ENCODE data around the gene THG1L. TPM values are rescaled to one million over a fixed set of nuclear protein-coding genes. Genes with fewer than 3 reads are reported as not detected.

Gene THG1L
- total RNA-seq, 3 donors from 2014 or later, result 12.3 to 15.1 (median 13.5) TPM

- no peak overlapping the region for H3K27ac ChIP-seq
- TF ChIP-seq POLR2A (IDR thresholded peaks at IDR 0.05) (no peak), CTCF (IDR thresholded peaks at IDR 0.05) (no peak), POLR2AphosphoS5 (IDR thresholded peaks at IDR 0.05) (no peak)
- H3K4me1 ChIP-seq, result no peaks in the 10 kb centered on the region
- H3K9me3 ChIP-seq, result no peaks in the 10 kb centered on the region
- intact Hi-C loops (cut with DNase I; ENCODE audit: low total_unique reads), result no loop called here
- no peaks in the 10 kb centered on the region for H3K36me3 ChIP-seq
- no peak overlapping the region for H3K4me3 ChIP-seq
- no peaks in the 10 kb centered on the region for H3K27me3 ChIP-seq
- DNase-seq (ENCODE audit: low spot score in 2 of 2), result no peak
These were observed 8.4 kb downstream of the THG1L start for GRCh38 chr5:157739388-157740228.

GRCh38 chr5:157740229-157740610 is 9.0 kb downstream of the THG1L start:
- Histone ChIP-seq H3K4me1 (no peaks in the 10 kb centered on the region), H3K36me3 (no peaks in the 10 kb centered on the region), H3K9me3 (no peaks in the 10 kb centered on the region), H3K4me3 (no peak overlapping the region), H3K27ac (no peak overlapping the region), H3K27me3 (no peaks in the 10 kb centered on the region)
- TF ChIP-seq POLR2A (IDR thresholded peaks at IDR 0.05), result no peak
- peak in 1 of 3 donors; percentile 8 for TF ChIP-seq CTCF (IDR thresholded peaks at IDR 0.05)
- intact Hi-C loops (cut with DNase I; ENCODE audit: low total_unique reads), result no loop called here
- no peak for DNase-seq (ENCODE audit: low spot score in 2 of 2)

GRCh38 chr5:157741131-157741530 is 9.9 kb downstream of the THG1L start:
- no peaks in the 10 kb centered on the region for H3K4me1 ChIP-seq
- H3K27me3 ChIP-seq, result no peaks in the 10 kb centered on the region
- no peaks in the 10 kb centered on the region for H3K36me3 ChIP-seq
- H3K9me3 ChIP-seq, result no peaks in the 10 kb centered on the region
- H3K4me3 ChIP-seq, result no peak overlapping the region
- no peak for TF ChIP-seq CTCF (IDR thresholded peaks at IDR 0.05)
- no peak for TF ChIP-seq POLR2A (IDR thresholded peaks at IDR 0.05)
- no peak for TF ChIP-seq POLR2AphosphoS5 (IDR thresholded peaks at IDR 0.05)
- no peak overlapping the region for H3K27ac ChIP-seq
- intact Hi-C loops (cut with DNase I; ENCODE audit: low total_unique reads), result no loop called here
- no peak for DNase-seq (ENCODE audit: low spot score in 2 of 2)

- Histone ChIP-seq H3K4me3 (peak within 1 kb of the TSS; percentile 82 to 92 (median 83)), H3K27me3 (no peaks in the 10 kb centered on the region), H3K9me3 (no peaks in the 10 kb centered on the region), H3K27ac (peak within 1 kb of the TSS; percentile 59 to 65), H3K4me1 (no peaks in the 10 kb centered on the region), H3K36me3 (no peaks in the 10 kb centered on the region)
- intact Hi-C loops (cut with DNase I; ENCODE audit: low total_unique reads), result no loop called here
- peak; percentile 81 to 83 for DNase-seq (ENCODE audit: low spot score in 2 of 2)
- TF ChIP-seq CTCF (IDR thresholded peaks at IDR 0.05) (peak; percentile 84 to 98 (median 89)), POLR2AphosphoS5 (IDR thresholded peaks at IDR 0.05) (peak in 1 of 3 donors; percentile 8), POLR2A (IDR thresholded peaks at IDR 0.05) (no peak)
These were observed 12.2 kb downstream of the THG1L start, which contains the start of gene LSM11 for GRCh38 chr5:157743163-157744050. Gene LSM11, plus strand, starts transcription at chr5:157743712. Its CDS starts 39 bp downstream, at chr5:157743751.
